Brain microvascular endothelial cell (primary cell): ENCODE data around the gene AIF1L.

ENCODE experiments used
- DNase-seq: peaks from one replicate; pipeline ENCODE4 v3.0.0-alpha.2; 2020
- H3K27ac ChIP-seq: fragments of 250-450 bp; sonication (Bioruptor Pico); 2 replicates; pipeline ENCODE4 v1.5.1; 2020; ENCODE audit warnings: mild to moderate bottlenecking, moderate library complexity
- H3K27me3 ChIP-seq: fragments of 250-450 bp; sonication (Bioruptor Pico); replicated peaks from 2 replicates; pipeline ENCODE4 v1.5.1; 2020; ENCODE audit warnings: mild to moderate bottlenecking
- H3K36me3 ChIP-seq: fragments of 250-450 bp; sonication (Bioruptor Pico); replicated peaks from 2 replicates; pipeline ENCODE4 v1.5.1; 2020; ENCODE audit warnings: mild to moderate bottlenecking
- H3K4me3 ChIP-seq: 2 replicates; pipeline ENCODE4 v1.5.1; 2011; ENCODE audit warnings: low read depth, mild to moderate bottlenecking, control low read depth, low read length, moderate library complexity
- in situ Hi-C: cut with HindIII; loops from 2 replicates; pipeline ENCODE4 v1.10.0; 2017; ENCODE audit warnings: low sequenced_read_pairs, low pct_ligation_motif_present
- TF ChIP-seq, protein P1 (sequence below): IDR thresholded peaks from 2 replicates; pipeline ENCODE4 v1.5.1; 2011; ENCODE audit warnings: low read depth, mild to moderate bottlenecking, moderate library complexity, low read length, control low read depth, inconsistent platforms; ENCODE audit errors: missing control alignments

The AIF1L gene

DNA sequence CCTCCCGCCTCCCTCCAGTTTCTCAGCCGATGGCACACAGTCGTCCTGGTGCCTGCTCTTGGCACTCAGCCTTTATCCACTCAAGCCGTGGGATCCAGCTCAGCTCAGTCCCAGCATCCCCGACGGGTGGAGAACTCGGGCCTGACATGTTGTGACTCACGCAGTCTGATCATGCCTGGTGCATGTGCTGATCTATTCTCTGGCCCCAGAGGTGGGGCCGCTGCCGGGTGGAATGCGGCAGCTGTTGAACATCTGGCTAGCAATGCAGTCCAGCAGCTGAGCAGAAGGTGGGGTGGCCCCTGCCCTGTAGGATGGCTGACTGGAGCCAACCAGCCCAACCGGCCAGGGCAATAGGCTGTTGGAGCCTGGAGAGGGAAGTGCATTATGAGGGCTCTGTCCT, 1.7 kb upstream of the AIF1L start:
- Histone ChIP-seq H3K27ac (peak overlapping the region; percentile 1), H3K27me3 (peaks cover 68% of the 10 kb centered on the region), H3K36me3 (no peaks in the 10 kb centered on the region), H3K4me3 (no peak overlapping the region)
- DNase-seq, result peak; percentile 33
- in situ Hi-C loops, result no loop called here
- TF ChIP-seq, protein P1, sequence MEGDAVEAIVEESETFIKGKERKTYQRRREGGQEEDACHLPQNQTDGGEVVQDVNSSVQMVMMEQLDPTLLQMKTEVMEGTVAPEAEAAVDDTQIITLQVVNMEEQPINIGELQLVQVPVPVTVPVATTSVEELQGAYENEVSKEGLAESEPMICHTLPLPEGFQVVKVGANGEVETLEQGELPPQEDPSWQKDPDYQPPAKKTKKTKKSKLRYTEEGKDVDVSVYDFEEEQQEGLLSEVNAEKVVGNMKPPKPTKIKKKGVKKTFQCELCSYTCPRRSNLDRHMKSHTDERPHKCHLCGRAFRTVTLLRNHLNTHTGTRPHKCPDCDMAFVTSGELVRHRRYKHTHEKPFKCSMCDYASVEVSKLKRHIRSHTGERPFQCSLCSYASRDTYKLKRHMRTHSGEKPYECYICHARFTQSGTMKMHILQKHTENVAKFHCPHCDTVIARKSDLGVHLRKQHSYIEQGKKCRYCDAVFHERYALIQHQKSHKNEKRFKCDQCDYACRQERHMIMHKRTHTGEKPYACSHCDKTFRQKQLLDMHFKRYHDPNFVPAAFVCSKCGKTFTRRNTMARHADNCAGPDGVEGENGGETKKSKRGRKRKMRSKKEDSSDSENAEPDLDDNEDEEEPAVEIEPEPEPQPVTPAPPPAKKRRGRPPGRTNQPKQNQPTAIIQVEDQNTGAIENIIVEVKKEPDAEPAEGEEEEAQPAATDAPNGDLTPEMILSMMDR, result no peak

DNA sequence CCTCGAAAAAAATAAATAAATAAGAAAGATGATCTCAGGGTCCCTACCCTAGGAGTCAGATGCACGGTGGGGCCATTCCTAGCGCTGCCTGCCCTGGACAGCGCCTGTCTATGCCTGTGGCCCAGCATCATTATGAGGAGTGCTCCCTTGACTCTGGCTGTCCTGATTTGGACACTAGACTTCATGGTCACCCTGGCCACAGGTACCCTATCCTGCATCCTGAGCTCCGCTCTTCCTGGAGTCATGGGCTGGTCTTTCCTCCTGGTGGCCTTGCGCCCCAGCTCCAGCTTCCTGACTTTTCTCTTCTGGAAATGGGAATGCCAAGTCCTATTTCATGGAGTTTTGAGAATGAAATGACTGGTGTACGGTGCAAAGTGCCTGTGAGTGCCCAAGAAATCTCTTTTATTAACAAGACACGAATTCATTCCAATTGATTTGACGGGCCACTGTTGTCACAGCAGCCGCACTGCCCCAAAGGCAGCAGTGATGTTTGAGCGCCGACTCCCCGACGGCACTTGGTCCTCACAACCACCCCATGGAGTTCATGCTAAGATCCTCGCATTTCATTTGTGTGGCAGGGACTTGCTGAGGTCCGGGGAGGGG, 564 bp upstream of the AIF1L start:
- in situ Hi-C loops, result no loop called here
- H3K36me3 ChIP-seq, result no peaks in the 10 kb centered on the region
- H3K27ac ChIP-seq, result no peak overlapping the region
- DNase-seq, result no peak
- TF ChIP-seq, protein P1, result no peak
- peaks cover 68% of the 10 kb centered on the region for H3K27me3 ChIP-seq
- no peak overlapping the region for H3K4me3 ChIP-seq

DNA sequence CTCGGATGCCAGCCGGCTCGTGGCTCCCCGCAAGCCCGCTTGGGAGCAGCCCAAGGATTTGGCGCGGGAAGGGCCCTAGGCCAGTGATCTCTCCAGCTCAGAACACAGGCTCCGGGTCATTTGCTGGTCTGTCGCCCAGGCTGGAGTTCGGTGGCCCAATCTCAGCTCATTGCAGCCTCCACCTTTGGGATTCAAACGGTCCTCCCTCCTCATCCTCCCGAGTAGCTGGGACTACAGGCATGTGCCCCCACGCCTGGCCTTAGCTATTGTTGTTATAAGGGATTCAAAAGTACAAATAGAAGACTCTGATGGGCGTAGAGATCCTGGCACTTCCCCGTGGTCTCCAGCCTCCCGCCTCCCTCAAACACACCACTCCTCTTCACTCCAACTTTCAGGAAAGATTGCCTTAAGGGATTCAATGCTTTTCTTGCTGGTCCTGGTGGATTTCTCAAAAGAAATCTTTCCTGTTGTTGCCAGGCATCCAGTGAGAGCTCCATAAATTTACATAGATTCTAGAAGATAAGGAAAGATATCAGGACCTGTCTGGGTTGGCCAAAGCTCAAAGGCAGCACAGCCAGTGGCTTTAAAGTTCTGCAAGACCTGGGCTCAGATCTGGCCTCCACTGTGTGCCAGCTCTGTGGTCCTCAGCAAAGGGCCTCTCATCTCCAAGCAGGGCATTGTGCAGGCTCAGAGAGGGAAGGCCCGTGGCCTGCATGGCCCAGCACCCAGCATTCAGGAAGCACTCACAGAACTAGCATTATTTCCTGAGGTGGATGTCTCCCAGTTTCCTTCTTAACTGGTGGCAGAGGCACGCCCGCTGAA, 1.0 kb downstream of the AIF1L start:
- no peaks in the 10 kb centered on the region for H3K36me3 ChIP-seq
- peaks cover 63% of the 10 kb centered on the region for H3K27me3 ChIP-seq
- TF ChIP-seq, protein P1, result no peak
- DNase-seq, result no peak
- in situ Hi-C loops, result no loop called here
- H3K4me3 ChIP-seq, result no peak overlapping the region
- no peak overlapping the region for H3K27ac ChIP-seq

DNA sequence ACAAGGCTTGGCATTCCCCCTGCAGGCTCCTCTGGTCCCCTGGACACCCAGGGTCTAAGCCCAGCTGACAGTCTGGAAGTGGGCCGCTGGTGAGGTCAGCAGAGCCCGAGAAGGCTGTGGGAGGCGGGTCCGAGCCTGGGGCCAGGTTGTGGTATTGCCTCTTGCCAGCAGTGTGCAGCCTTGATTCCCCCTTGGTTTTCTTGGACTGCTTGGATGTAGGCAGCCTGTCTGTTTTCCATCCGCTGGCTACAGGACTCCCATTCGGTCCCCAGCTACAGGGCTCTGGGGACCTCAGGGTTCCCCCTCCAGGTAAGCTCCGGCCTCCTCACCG, 1.6 kb downstream of the AIF1L start:
- in situ Hi-C loops, result no loop called here
- Histone ChIP-seq H3K4me3 (no peak overlapping the region), H3K27me3 (peaks cover 62% of the 10 kb centered on the region), H3K36me3 (no peaks in the 10 kb centered on the region), H3K27ac (peak overlapping the region; percentile 40)
- TF ChIP-seq, protein P1, result no peak
- DNase-seq, result no peak

DNA sequence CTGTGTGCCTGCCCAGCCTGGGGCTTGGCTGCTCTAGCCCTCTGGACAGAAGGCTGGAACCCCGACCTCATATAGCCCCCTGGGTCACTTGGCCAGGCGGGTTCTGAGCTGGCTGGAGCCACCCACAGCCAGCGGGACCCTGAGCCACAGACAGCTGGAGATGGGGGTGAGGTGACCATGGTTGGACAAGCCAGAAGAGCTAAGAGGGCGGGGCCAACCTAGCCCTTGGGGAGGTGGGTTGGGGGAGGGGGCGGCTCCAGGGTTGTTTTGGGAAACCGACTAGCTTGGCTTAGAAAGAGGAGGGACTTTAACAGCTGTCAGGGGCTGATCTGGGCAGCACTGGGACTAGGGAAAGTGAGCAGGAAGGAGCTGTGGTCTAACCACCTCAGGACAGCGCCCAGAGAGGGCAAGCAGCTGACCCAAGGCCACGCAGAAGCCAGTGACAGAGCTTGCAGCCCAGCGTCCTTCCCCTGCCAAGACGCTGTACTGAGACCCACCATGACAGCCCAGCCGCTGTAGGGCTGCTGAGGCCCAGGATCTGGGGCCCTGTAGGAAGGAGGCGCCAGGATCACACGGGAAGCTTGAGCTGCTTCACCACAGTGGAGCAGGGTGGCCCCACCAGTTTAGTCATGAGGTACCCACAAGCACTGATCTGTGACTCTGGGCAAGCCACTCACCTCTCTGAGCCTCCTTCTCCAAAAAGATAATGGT, 2.2 kb downstream of the AIF1L start:
- no peak for DNase-seq
- no peak overlapping the region for H3K4me3 ChIP-seq
- TF ChIP-seq, protein P1, result no peak
- peak overlapping the region; percentile 40 for H3K27ac ChIP-seq
- H3K36me3 ChIP-seq, result no peaks in the 10 kb centered on the region
- H3K27me3 ChIP-seq, result peaks cover 62% of the 10 kb centered on the region
- in situ Hi-C loops, result no loop called here
